NCI-H526 (cell line): ENCODE results near the gene HSD17B13.
"Not testable (repeated sequence)": the region's sequence is repeated elsewhere in the genome, so short reads cannot be mapped to it uniquely, and the experiment has no call there.

Source experiments
- DNase-seq, 2 experiments: peaks; one replicate each; lab custom pipeline; 2025; lab: John Stamatoyannopoulos, UW

The HSD17B13 gene

GRCh38 chr4:87316961-87317360, 5.7 kb downstream of the HSD17B13 start:
- no peak for DNase-seq

- DNase-seq, result peak in 1 of 2 experiments; percentile 11
Observed at GRCh38 chr4:87315000-87315399, 7.7 kb downstream of the HSD17B13 start.

GRCh38 chr4:87313756-87314155, 8.9 kb downstream of the HSD17B13 start:
- no peak for DNase-seq

- DNase-seq, result no peak
Observed at GRCh38 chr4:87311684-87312083, 11.0 kb downstream of the HSD17B13 start.

- no peak for DNase-seq
Observed at GRCh38 chr4:87310691-87311335, 11.9 kb downstream of the HSD17B13 start.

- DNase-seq, result no peak
Observed at GRCh38 chr4:87309625-87310024, 13.1 kb downstream of the HSD17B13 start.

- no peak for DNase-seq
Observed at GRCh38 chr4:87306056-87306455, 16.6 kb downstream of the HSD17B13 start.

- no peak for DNase-seq
Observed at GRCh38 chr4:87305562-87305961, 17.1 kb downstream of the HSD17B13 start.

GRCh38 chr4:87304745-87305432, 17.8 kb downstream of the HSD17B13 start:
- DNase-seq, result no peak

GRCh38 chr4:87299898-87300297, 22.8 kb downstream of the HSD17B13 start:
- no peak for DNase-seq

GRCh38 chr4:87298362-87298761, 24.3 kb downstream of the HSD17B13 start:
- DNase-seq, result no peak

- not testable (repeated sequence) for DNase-seq
Observed at GRCh38 chr4:87294911-87295310, 27.8 kb downstream of the HSD17B13 start.

- not testable (repeated sequence) for DNase-seq
Observed at GRCh38 chr4:87293889-87294288, 28.8 kb downstream of the HSD17B13 start.

GRCh38 chr4:87286970-87287369, 35.7 kb downstream of the HSD17B13 start:
- DNase-seq, result no peak

GRCh38 chr4:87284268-87284667, 38.4 kb downstream of the HSD17B13 start:
- DNase-seq, result not testable (repeated sequence)

GRCh38 chr4:87283151-87283550, 39.5 kb downstream of the HSD17B13 start:
- no peak for DNase-seq

- DNase-seq, result no peak
Observed at GRCh38 chr4:87281603-87282002, 41.1 kb downstream of the HSD17B13 start.

- DNase-seq, result no peak
Observed at GRCh38 chr4:87278335-87278794, 44.3 kb downstream of the HSD17B13 start.

- no peak for DNase-seq
Observed at GRCh38 chr4:87275311-87275710, 47.4 kb downstream of the HSD17B13 start.

GRCh38 chr4:87274803-87275202, 47.9 kb downstream of the HSD17B13 start:
- no peak for DNase-seq

GRCh38 chr4:87274327-87274726, 48.4 kb downstream of the HSD17B13 start:
- DNase-seq, result no peak

GRCh38 chr4:87270825-87271224, 51.9 kb downstream of the HSD17B13 start:
- DNase-seq, result no peak

- DNase-seq, result peak; percentile 54 to 77
Observed at GRCh38 chr4:87270144-87270543, 52.5 kb downstream of the HSD17B13 start.

- no peak for DNase-seq
Observed at GRCh38 chr4:87268411-87268810, 54.3 kb downstream of the HSD17B13 start.
